ENCODE results near the gene CACNA2D2. TPM values are rescaled to one million over a fixed set of nuclear protein-coding genes. Genes with fewer than 3 reads are reported as not detected.
A peak's percentile ranks its signal among the peaks of the same experiment; 100 is the strongest.

Gene CACNA2D2
- total and polyA plus RNA-seq, 5 donors from 2014 or later, result 0.24 to 1.2 (median 0.29) TPM

- no peak for DNase-seq
- no peak for ATAC-seq (ENCODE audit: low read depth in 2 of 2)
- Histone ChIP-seq H3K36me3 (ENCODE audit: control insufficient read depth, insufficient read depth, low read length) (no peaks in the 10 kb centered on the region), H3K27ac (ENCODE audit: insufficient read depth, low read length, poor library complexity, severe bottlenecking) (no peak overlapping the region), H3K9me3 (ENCODE audit: control insufficient read depth in 2 of 2, low read length in 2 of 2) (no peaks in the 10 kb centered on the region), H3K4me1 (ENCODE audit: control insufficient read depth, insufficient read depth, low read length, poor library complexity, severe bottlenecking) (no peaks in the 10 kb centered on the region), H3K4me3 (ENCODE audit: low read depth, low read length) (no peak overlapping the region), H3K27me3 (ENCODE audit: control insufficient read depth, insufficient read depth, low read length) (no peaks in the 10 kb centered on the region)
- Mint-ChIP-seq H3K4me1 (peaks cover 0 to 2% (median 0%) of the 10 kb centered on the region in 4 donors), H3K27ac (no peak overlapping the region), H3K27me3 (no peaks in the 10 kb centered on the region), H3K4me3 (no peak overlapping the region), H3K9me3 (no peaks in the 10 kb centered on the region), H3K36me3 (no peaks in the 10 kb centered on the region)
Measured at GRCh38 chr3:50393061-50393460, 110.4 kb downstream of the CACNA2D2 start.

- no peak overlapping the region for H3K4me3 Mint-ChIP-seq
- no peaks in the 10 kb centered on the region for H3K27me3 ChIP-seq (ENCODE audit: control insufficient read depth, insufficient read depth, low read length)
- H3K36me3 Mint-ChIP-seq, result no peaks in the 10 kb centered on the region
- no peaks in the 10 kb centered on the region for H3K4me1 ChIP-seq (ENCODE audit: control insufficient read depth, insufficient read depth, low read length, poor library complexity, severe bottlenecking)
- H3K4me3 ChIP-seq (ENCODE audit: low read depth, low read length), result no peak overlapping the region
- no peaks in the 10 kb centered on the region for H3K27me3 Mint-ChIP-seq
- no peaks in the 10 kb centered on the region for H3K9me3 Mint-ChIP-seq
- no peaks in the 10 kb centered on the region for H3K9me3 ChIP-seq (ENCODE audit: control insufficient read depth in 2 of 2, low read length in 2 of 2)
- peaks cover 0 to 2% (median 0%) of the 10 kb centered on the region in 4 donors for H3K4me1 Mint-ChIP-seq
- peak overlapping the region in 1 of 3 donors; percentile 23 for H3K27ac Mint-ChIP-seq
- H3K36me3 ChIP-seq (ENCODE audit: control insufficient read depth, insufficient read depth, low read length), result no peaks in the 10 kb centered on the region
- no peak for DNase-seq
- no peak for ATAC-seq (ENCODE audit: low read depth in 2 of 2)
- H3K27ac ChIP-seq (ENCODE audit: insufficient read depth, low read length, poor library complexity, severe bottlenecking), result no peak overlapping the region
Measured at GRCh38 chr3:50392101-50392715, 111.2 kb downstream of the CACNA2D2 start.

GRCh38 chr3:50390508-50391224, 112.8 kb downstream of the CACNA2D2 start:
- no peaks in the 10 kb centered on the region for H3K27me3 ChIP-seq (ENCODE audit: control insufficient read depth, insufficient read depth, low read length)
- no peaks in the 10 kb centered on the region for H3K36me3 Mint-ChIP-seq
- peak overlapping the region in 1 of 3 donors; percentile 56 for H3K27ac Mint-ChIP-seq

GRCh38 chr3:50389414-50389767, 114.0 kb downstream of the CACNA2D2 start:
- Mint-ChIP-seq H3K27ac (no peak overlapping the region), H3K36me3 (no peaks in the 10 kb centered on the region), H3K4me3 (no peak overlapping the region), H3K9me3 (no peaks in the 10 kb centered on the region), H3K4me1 (peaks cover 0 to 2% (median 0%) of the 10 kb centered on the region in 4 donors), H3K27me3 (no peaks in the 10 kb centered on the region)
- Histone ChIP-seq H3K4me3 (ENCODE audit: low read depth, low read length) (no peak overlapping the region), H3K27me3 (ENCODE audit: control insufficient read depth, insufficient read depth, low read length) (no peaks in the 10 kb centered on the region), H3K4me1 (ENCODE audit: control insufficient read depth, insufficient read depth, low read length, poor library complexity, severe bottlenecking) (no peaks in the 10 kb centered on the region), H3K27ac (ENCODE audit: insufficient read depth, low read length, poor library complexity, severe bottlenecking) (no peak overlapping the region), H3K9me3 (ENCODE audit: control insufficient read depth in 2 of 2, low read length in 2 of 2) (no peaks in the 10 kb centered on the region), H3K36me3 (ENCODE audit: control insufficient read depth, insufficient read depth, low read length) (no peaks in the 10 kb centered on the region)
- ATAC-seq (ENCODE audit: low read depth in 2 of 2) (no peak), DNase-seq (no peak)

More at GRCh38 chr3:50390508-50391224, 112.8 kb downstream of the CACNA2D2 start:
- ATAC-seq (ENCODE audit: low read depth in 2 of 2), result no peak
- Mint-ChIP-seq H3K9me3 (no peaks in the 10 kb centered on the region), H3K4me1 (peaks cover 0 to 2% (median 0%) of the 10 kb centered on the region in 4 donors), H3K4me3 (no peak overlapping the region), H3K27me3 (no peaks in the 10 kb centered on the region)
- Histone ChIP-seq H3K9me3 (ENCODE audit: control insufficient read depth in 2 of 2, low read length in 2 of 2) (no peaks in the 10 kb centered on the region), H3K27ac (ENCODE audit: insufficient read depth, low read length, poor library complexity, severe bottlenecking) (no peak overlapping the region), H3K4me1 (ENCODE audit: control insufficient read depth, insufficient read depth, low read length, poor library complexity, severe bottlenecking) (no peaks in the 10 kb centered on the region), H3K36me3 (ENCODE audit: control insufficient read depth, insufficient read depth, low read length) (no peaks in the 10 kb centered on the region), H3K4me3 (ENCODE audit: low read depth, low read length) (no peak overlapping the region)
- no peak for DNase-seq

- Histone ChIP-seq H3K9me3 (ENCODE audit: control insufficient read depth in 2 of 2, low read length in 2 of 2) (no peaks in the 10 kb centered on the region), H3K27ac (ENCODE audit: insufficient read depth, low read length, poor library complexity, severe bottlenecking) (no peak overlapping the region), H3K36me3 (ENCODE audit: control insufficient read depth, insufficient read depth, low read length) (no peaks in the 10 kb centered on the region), H3K27me3 (ENCODE audit: control insufficient read depth, insufficient read depth, low read length) (no peaks in the 10 kb centered on the region), H3K4me1 (ENCODE audit: control insufficient read depth, insufficient read depth, low read length, poor library complexity, severe bottlenecking) (no peaks in the 10 kb centered on the region), H3K4me3 (ENCODE audit: low read depth, low read length) (no peak overlapping the region)
- no peaks in the 10 kb centered on the region for H3K36me3 Mint-ChIP-seq
- H3K4me3 Mint-ChIP-seq, result no peak overlapping the region
- H3K27me3 Mint-ChIP-seq, result no peaks in the 10 kb centered on the region
- DNase-seq (no peak), ATAC-seq (ENCODE audit: low read depth in 2 of 2) (no peak)
- no peak overlapping the region for H3K27ac Mint-ChIP-seq
- peaks cover 0 to 2% (median 0%) of the 10 kb centered on the region in 4 donors for H3K4me1 Mint-ChIP-seq
- H3K9me3 Mint-ChIP-seq, result no peaks in the 10 kb centered on the region
Measured at GRCh38 chr3:50388720-50389413, 114.6 kb downstream of the CACNA2D2 start.

GRCh38 chr3:50388016-50388719, 115.3 kb downstream of the CACNA2D2 start:
- peaks cover 0 to 2% (median 0%) of the 10 kb centered on the region in 4 donors for H3K4me1 Mint-ChIP-seq
- H3K36me3 Mint-ChIP-seq, result no peaks in the 10 kb centered on the region
- no peak for ATAC-seq (ENCODE audit: low read depth in 2 of 2)
- Histone ChIP-seq H3K9me3 (ENCODE audit: control insufficient read depth in 2 of 2, low read length in 2 of 2) (no peaks in the 10 kb centered on the region), H3K4me1 (ENCODE audit: control insufficient read depth, insufficient read depth, low read length, poor library complexity, severe bottlenecking) (no peaks in the 10 kb centered on the region), H3K4me3 (ENCODE audit: low read depth, low read length) (no peak overlapping the region), H3K27ac (ENCODE audit: insufficient read depth, low read length, poor library complexity, severe bottlenecking) (no peak overlapping the region), H3K36me3 (ENCODE audit: control insufficient read depth, insufficient read depth, low read length) (no peaks in the 10 kb centered on the region), H3K27me3 (ENCODE audit: control insufficient read depth, insufficient read depth, low read length) (no peaks in the 10 kb centered on the region)
- no peak overlapping the region for H3K4me3 Mint-ChIP-seq
- DNase-seq, result no peak
- H3K9me3 Mint-ChIP-seq, result no peaks in the 10 kb centered on the region
- H3K27ac Mint-ChIP-seq, result no peak overlapping the region
- H3K27me3 Mint-ChIP-seq, result no peaks in the 10 kb centered on the region

- no peaks in the 10 kb centered on the region for H3K27me3 ChIP-seq (ENCODE audit: control insufficient read depth, insufficient read depth, low read length)
- DNase-seq, result no peak
- H3K27ac ChIP-seq (ENCODE audit: insufficient read depth, low read length, poor library complexity, severe bottlenecking), result no peak overlapping the region
- no peak for ATAC-seq (ENCODE audit: low read depth in 2 of 2)
- Mint-ChIP-seq H3K4me1 (no peaks in the 10 kb centered on the region), H3K27ac (no peak overlapping the region), H3K36me3 (no peaks in the 10 kb centered on the region), H3K27me3 (peaks cover 5% of the 10 kb centered on the region), H3K9me3 (no peaks in the 10 kb centered on the region), H3K4me3 (peak overlapping the region in 1 of 4 donors; percentile 27)
- H3K36me3 ChIP-seq (ENCODE audit: control insufficient read depth, insufficient read depth, low read length), result no peaks in the 10 kb centered on the region
- no peaks in the 10 kb centered on the region for H3K9me3 ChIP-seq (ENCODE audit: control insufficient read depth in 2 of 2, low read length in 2 of 2)
- H3K4me1 ChIP-seq (ENCODE audit: control insufficient read depth, insufficient read depth, low read length, poor library complexity, severe bottlenecking), result no peaks in the 10 kb centered on the region
- no peak overlapping the region for H3K4me3 ChIP-seq (ENCODE audit: low read depth, low read length)
Measured at GRCh38 chr3:50385754-50386153, 117.7 kb downstream of the CACNA2D2 start.
